HepG2 (cell line): ENCODE data around the gene ATP5MG. TPM values are rescaled to one million over a fixed set of nuclear protein-coding genes. Genes with fewer than 3 reads are reported as not detected.

Experiments
- MIER2 ChIP-seq: IDR thresholded peaks from 2 replicates; pipeline ENCODE4 v1.6.1; 2016; ENCODE audit warnings: missing biosample characterization, missing genetic modification reagents
- PRMT3 ChIP-seq: sonication (generic); formaldehyde crosslinking; IDR thresholded peaks from 2 replicates; pipeline ENCODE4 v1.8.1; 2022; ENCODE audit warnings: low read depth, mild to moderate bottlenecking, moderate library complexity, missing genetic modification reagents, borderline replicate concordance
- REXO4 ChIP-seq: sonication (generic); formaldehyde crosslinking; IDR thresholded peaks from 2 replicates; pipeline ENCODE4 v1.8.0; 2022; ENCODE audit warnings: missing genetic modification reagents, mild to moderate bottlenecking, borderline replicate concordance
- TEAD2 ChIP-seq: sonication (generic); formaldehyde crosslinking; IDR thresholded peaks from 2 replicates; pipeline ENCODE4 v1.9.0; 2021; ENCODE audit warnings: missing genetic modification reagents
- ZNF30 ChIP-seq: sonication (generic); formaldehyde crosslinking; IDR thresholded peaks from 2 replicates; pipeline ENCODE4 v1.5.0; 2020; ENCODE audit warnings: mild to moderate bottlenecking, missing genetic modification reagents
- ZNF383 ChIP-seq: sonication (generic); formaldehyde crosslinking; IDR thresholded peaks from 2 replicates; pipeline ENCODE4 v1.4.0; 2020; ENCODE audit warnings: missing genetic modification reagents, mild to moderate bottlenecking, borderline replicate concordance
- ZNF441 ChIP-seq: sonication (generic); formaldehyde crosslinking; IDR thresholded peaks from 2 replicates; pipeline ENCODE4 v1.7.0; 2021; ENCODE audit warnings: missing genetic modification reagents, borderline replicate concordance
- ZNF670 ChIP-seq: sonication (generic); formaldehyde crosslinking; IDR thresholded peaks from 2 replicates; pipeline ENCODE4 v1.8.0; 2022; ENCODE audit warnings: mild to moderate bottlenecking, missing genetic modification reagents, borderline replicate concordance
- polyA plus RNA-seq, 8 experiments: library from polyadenylated mRNA; depleted of rRNA in 3 of 8; stranded (reverse) in 7 of 8; unstranded in 1 of 8; fragments of >200 nt; fragmentation: Illumina TruSeq in 4 of 8; extraction: Trizol in 4 of 8; gene quantifications; 2 replicates each; pipeline versions ENCODE4 v1.2.1 to v1.2.3, GENCODE V29; 2011 to 2016; ENCODE audit warnings: low read depth in 4 of 8, missing spikeins in 1 of 8, mixed read lengths in 1 of 8; ENCODE audit not compliant: insufficient read depth in 1 of 8
- total RNA-seq, 5 experiments: library from RNA; depleted of rRNA; stranded (reverse); fragments of >200 nt; fragmentation: Illumina TruSeq; extraction: Trizol; gene quantifications; 2 replicates each; pipeline ENCODE4 v1.2.3, GENCODE V29; 2016; ENCODE audit warnings: low read depth in 1 of 5
- TF ChIP-seq, protein P1 (sequence below): IDR thresholded peaks from 2 replicates; pipeline ENCODE4 v1.4.0; 2020; ENCODE audit warnings: mild to moderate bottlenecking, missing genetic modification reagents
- TF ChIP-seq, protein P2 (sequence below): sonication (generic); formaldehyde crosslinking; IDR thresholded peaks from 2 replicates; pipeline ENCODE4 v1.8.1; 2023; ENCODE audit warnings: mild to moderate bottlenecking, moderate library complexity, missing genetic modification reagents
- TF ChIP-seq, protein P3 (sequence below): sonication (generic); formaldehyde crosslinking; IDR thresholded peaks from 2 replicates; pipeline ENCODE4 v1.8.0; 2022; ENCODE audit warnings: missing genetic modification reagents, low read depth, mild to moderate bottlenecking, borderline replicate concordance
- TF ChIP-seq, protein P4 (sequence below): sonication (generic); formaldehyde crosslinking; IDR thresholded peaks from one replicate; pipeline ENCODE4 v1.5.1; 2020; ENCODE audit warnings: mild to moderate bottlenecking, missing genetic modification reagents; ENCODE audit errors: not compliant biosample characterization
- TF ChIP-seq, protein P5 (sequence below): sonication (generic); formaldehyde crosslinking; IDR thresholded peaks from 2 replicates; pipeline ENCODE4 v1.8.0; 2022; ENCODE audit warnings: mild to moderate bottlenecking, missing genetic modification reagents, moderate library complexity

The ATP5MG gene
- total and polyA plus RNA-seq, 2 of the 13 experiments (the other 11 are each of a cell fraction or from before 2014, with no cell fraction given) = 260 to 320 TPM

DNA sequence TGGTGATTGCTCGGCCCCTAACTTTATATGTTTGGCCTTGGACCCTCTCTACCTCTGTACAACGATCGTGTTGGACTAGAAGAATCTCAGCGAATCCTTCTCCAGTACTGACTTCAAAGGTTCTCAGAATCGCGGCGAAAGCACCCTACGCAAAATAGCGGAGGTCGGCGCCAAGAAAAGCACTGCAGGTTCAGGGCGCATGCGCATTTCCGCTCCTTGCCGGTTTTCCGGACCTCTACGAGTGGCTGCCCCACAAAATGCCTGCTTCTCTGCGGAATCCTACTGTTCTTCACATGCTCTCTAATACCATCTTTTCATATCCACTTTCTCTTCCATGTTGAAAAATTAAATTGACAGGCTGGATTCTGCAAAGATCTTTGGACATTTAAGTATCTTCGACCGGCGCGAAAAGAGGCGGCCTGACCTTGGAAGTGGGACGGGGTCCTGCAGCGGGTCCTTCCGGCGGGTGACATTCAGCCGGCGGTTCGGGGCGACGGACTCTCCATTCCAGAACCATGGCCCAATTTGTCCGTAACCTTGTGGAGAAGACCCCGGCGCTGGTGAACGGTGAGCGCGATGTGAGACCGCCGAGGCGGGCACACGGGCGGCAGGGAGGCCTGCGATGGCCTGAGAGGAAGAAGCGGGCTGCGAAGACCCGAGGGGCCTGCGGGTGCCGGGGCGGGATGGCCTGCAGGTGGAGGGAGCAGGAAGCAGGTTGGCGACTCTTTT lies at the start of gene ATP5MG (continued):
- TF ChIP-seq, protein P1, sequence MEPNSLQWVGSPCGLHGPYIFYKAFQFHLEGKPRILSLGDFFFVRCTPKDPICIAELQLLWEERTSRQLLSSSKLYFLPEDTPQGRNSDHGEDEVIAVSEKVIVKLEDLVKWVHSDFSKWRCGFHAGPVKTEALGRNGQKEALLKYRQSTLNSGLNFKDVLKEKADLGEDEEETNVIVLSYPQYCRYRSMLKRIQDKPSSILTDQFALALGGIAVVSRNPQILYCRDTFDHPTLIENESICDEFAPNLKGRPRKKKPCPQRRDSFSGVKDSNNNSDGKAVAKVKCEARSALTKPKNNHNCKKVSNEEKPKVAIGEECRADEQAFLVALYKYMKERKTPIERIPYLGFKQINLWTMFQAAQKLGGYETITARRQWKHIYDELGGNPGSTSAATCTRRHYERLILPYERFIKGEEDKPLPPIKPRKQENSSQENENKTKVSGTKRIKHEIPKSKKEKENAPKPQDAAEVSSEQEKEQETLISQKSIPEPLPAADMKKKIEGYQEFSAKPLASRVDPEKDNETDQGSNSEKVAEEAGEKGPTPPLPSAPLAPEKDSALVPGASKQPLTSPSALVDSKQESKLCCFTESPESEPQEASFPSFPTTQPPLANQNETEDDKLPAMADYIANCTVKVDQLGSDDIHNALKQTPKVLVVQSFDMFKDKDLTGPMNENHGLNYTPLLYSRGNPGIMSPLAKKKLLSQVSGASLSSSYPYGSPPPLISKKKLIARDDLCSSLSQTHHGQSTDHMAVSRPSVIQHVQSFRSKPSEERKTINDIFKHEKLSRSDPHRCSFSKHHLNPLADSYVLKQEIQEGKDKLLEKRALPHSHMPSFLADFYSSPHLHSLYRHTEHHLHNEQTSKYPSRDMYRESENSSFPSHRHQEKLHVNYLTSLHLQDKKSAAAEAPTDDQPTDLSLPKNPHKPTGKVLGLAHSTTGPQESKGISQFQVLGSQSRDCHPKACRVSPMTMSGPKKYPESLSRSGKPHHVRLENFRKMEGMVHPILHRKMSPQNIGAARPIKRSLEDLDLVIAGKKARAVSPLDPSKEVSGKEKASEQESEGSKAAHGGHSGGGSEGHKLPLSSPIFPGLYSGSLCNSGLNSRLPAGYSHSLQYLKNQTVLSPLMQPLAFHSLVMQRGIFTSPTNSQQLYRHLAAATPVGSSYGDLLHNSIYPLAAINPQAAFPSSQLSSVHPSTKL (CRISPR knock-in tag) = no peak
- TF ChIP-seq, protein P2, sequence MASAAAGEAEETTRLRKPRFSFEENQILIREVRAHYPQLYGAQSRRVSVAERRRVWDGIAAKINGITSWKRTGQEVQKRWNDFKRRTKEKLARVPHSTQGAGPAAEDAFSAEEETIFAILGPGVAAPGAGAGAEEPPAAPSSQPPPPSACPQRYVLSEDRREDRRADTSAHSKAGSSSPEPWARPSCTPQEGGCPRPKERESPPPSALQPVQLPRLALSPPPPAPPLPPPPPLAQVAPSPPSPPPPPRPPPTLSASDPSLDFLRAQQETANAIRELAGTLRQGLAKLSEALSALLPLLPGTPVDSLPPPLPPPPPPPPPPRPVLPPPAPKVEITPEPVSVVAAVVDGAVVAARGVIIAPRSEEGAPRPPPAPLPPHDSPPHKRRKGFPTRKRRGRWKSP (CRISPR knock-in tag) = peak; percentile 93
- TF ChIP-seq ZNF383 (CRISPR knock-in tag) (no peak), ZNF30 (CRISPR knock-in tag) (no peak), MIER2 (CRISPR knock-in tag) (no peak), ZNF670 (CRISPR knock-in tag) (peak; percentile 75; the same call in 1 of the 2 replicates), TEAD2 (no peak), PRMT3 (CRISPR knock-in tag) (no peak), REXO4 (CRISPR knock-in tag) (no peak), ZNF441 (CRISPR knock-in tag) (no peak; the same call in 1 of the 2 replicates)
- TF ChIP-seq, protein P3, sequence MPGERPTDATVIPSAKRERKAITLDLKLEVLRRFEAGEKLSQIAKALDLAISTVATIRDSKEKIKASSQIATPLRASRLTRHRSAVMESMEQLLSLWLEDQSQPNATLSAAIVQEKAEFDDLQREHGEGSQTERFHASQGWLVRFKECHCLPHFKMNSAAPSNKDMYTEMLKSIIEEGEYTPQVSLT (CRISPR knock-in tag) = no peak
- TF ChIP-seq, protein P4, sequence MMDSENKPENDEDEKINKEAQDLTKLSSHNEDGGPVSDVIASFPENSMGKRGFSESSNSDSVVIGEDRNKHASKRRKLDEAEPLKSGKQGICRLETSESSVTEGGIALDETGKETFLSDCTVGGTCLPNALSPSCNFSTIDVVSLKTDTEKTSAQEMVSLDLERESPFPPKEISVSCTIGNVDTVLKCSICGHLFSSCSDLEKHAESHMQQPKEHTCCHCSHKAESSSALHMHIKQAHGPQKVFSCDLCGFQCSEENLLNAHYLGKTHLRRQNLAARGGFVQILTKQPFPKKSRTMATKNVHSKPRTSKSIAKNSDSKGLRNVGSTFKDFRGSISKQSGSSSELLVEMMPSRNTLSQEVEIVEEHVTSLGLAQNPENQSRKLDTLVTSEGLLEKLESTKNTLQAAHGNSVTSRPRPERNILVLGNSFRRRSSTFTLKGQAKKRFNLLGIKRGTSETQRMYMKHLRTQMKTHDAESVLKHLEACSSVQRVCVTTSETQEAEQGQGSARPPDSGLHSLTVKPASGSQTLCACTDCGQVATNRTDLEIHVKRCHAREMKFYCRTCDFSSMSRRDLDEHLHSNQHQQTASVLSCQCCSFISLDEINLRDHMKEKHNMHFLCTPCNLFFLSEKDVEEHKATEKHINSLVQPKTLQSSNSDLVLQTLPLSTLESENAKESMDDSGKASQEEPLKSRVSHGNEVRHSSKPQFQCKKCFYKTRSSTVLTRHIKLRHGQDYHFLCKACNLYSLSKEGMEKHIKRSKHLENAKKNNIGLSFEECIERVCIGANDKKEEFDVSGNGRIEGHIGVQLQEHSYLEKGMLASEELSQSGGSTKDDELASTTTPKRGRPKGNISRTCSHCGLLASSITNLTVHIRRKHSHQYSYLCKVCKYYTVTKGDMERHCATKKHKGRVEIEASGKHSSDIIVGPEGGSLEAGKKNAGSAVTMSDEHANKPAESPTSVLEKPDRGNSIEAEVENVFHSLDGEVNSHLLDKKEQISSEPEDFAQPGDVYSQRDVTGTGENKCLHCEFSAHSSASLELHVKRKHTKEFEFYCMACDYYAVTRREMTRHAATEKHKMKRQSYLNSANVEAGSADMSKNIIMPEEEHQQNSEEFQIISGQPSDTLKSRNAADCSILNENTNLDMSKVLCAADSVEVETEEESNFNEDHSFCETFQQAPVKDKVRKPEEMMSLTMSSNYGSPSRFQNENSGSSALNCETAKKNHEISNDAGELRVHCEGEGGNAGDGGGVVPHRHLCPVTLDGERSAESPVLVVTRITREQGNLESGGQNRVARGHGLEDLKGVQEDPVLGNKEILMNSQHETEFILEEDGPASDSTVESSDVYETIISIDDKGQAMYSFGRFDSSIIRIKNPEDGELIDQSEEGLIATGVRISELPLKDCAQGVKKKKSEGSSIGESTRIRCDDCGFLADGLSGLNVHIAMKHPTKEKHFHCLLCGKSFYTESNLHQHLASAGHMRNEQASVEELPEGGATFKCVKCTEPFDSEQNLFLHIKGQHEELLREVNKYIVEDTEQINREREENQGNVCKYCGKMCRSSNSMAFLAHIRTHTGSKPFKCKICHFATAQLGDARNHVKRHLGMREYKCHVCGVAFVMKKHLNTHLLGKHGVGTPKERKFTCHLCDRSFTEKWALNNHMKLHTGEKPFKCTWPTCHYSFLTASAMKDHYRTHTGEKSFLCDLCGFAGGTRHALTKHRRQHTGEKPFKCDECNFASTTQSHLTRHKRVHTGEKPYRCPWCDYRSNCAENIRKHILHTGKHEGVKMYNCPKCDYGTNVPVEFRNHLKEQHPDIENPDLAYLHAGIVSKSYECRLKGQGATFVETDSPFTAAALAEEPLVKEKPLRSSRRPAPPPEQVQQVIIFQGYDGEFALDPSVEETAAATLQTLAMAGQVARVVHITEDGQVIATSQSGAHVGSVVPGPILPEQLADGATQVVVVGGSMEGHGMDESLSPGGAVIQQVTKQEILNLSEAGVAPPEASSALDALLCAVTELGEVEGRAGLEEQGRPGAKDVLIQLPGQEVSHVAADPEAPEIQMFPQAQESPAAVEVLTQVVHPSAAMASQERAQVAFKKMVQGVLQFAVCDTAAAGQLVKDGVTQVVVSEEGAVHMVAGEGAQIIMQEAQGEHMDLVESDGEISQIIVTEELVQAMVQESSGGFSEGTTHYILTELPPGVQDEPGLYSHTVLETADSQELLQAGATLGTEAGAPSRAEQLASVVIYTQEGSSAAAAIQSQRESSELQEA = no peak
- TF ChIP-seq, protein P5, sequence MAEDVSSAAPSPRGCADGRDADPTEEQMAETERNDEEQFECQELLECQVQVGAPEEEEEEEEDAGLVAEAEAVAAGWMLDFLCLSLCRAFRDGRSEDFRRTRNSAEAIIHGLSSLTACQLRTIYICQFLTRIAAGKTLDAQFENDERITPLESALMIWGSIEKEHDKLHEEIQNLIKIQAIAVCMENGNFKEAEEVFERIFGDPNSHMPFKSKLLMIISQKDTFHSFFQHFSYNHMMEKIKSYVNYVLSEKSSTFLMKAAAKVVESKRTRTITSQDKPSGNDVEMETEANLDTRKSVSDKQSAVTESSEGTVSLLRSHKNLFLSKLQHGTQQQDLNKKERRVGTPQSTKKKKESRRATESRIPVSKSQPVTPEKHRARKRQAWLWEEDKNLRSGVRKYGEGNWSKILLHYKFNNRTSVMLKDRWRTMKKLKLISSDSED (CRISPR knock-in tag) = no peak
